Hepatocyte (in vitro differentiated cells): ENCODE results near the gene SLC23A2. TPM values are rescaled to one million over a fixed set of nuclear protein-coding genes. Genes with fewer than 3 reads are reported as not detected.

Source experiments
- DNase-seq: peaks from one replicate; pipeline ENCODE4 v3.0.0-alpha.2; 2016; ENCODE audit warnings: low spot score
- H2AFZ ChIP-seq: fragments of 200-600 bp; sonication (generic); 2 replicates; pipeline ENCODE4 v1.6.0; 2016; ENCODE audit warnings: antibody characterized with exemption, mild to moderate bottlenecking
- H3K27ac ChIP-seq: fragments of 200-600 bp; sonication (generic); 2 replicates; pipeline ENCODE4 v1.5.1; 2016; ENCODE audit warnings: mild to moderate bottlenecking
- H3K27me3 ChIP-seq: fragments of 200-600 bp; sonication (generic); 2 replicates; pipeline ENCODE4 v1.6.1; 2016
- H3K36me3 ChIP-seq: fragments of 200-600 bp; sonication (generic); replicated peaks from 2 replicates; pipeline ENCODE4 v1.5.1; 2016; ENCODE audit warnings: low read depth; ENCODE audit not compliant: insufficient read depth
- H3K4me1 ChIP-seq: fragments of 200-600 bp; sonication (generic); 2 replicates; pipeline ENCODE4 v1.5.1; 2016; ENCODE audit warnings: mild to moderate bottlenecking, moderate library complexity; ENCODE audit not compliant: insufficient read depth
- H3K4me2 ChIP-seq: fragments of 200-600 bp; sonication (generic); 2 replicates; pipeline ENCODE4 v1.6.0; 2016
- H3K4me3 ChIP-seq: fragments of 200-600 bp; sonication (generic); 2 replicates; pipeline ENCODE4 v1.5.1; 2016; ENCODE audit warnings: mild to moderate bottlenecking
- H3K79me2 ChIP-seq: fragments of 200-600 bp; sonication (generic); 2 replicates; pipeline ENCODE4 v1.6.0; 2017; ENCODE audit warnings: mild to moderate bottlenecking
- H3K9me2 ChIP-seq: fragments of 200-600 bp; sonication (generic); replicated peaks from 2 replicates; pipeline ENCODE4 v1.6.0; 2017; ENCODE audit warnings: mild to moderate bottlenecking; ENCODE audit not compliant: insufficient read depth
- H3K9me3 ChIP-seq: fragments of 200-600 bp; sonication (generic); 2 replicates; pipeline ENCODE4 v1.5.1; 2016; ENCODE audit warnings: low read depth, mild to moderate bottlenecking
- H4K20me1 ChIP-seq: fragments of 200-600 bp; sonication (generic); 2 replicates; pipeline ENCODE4 v1.6.0; 2016; ENCODE audit warnings: mild to moderate bottlenecking; ENCODE audit not compliant: insufficient read depth, poor library complexity, severe bottlenecking
- EZH2 ChIP-seq: fragments of 200-600 bp; sonication (generic); IDR thresholded peaks from 2 replicates; pipeline ENCODE4 v1.6.1; 2016; ENCODE audit warnings: antibody characterized with exemption, mild to moderate bottlenecking, borderline replicate concordance
- EZH2phosphoT487 ChIP-seq: fragments of 200-600 bp; sonication (generic); IDR thresholded peaks from one replicate; pipeline ENCODE4 v1.6.1; 2018; ENCODE audit warnings: antibody characterized with exemption, mild to moderate bottlenecking, low read depth, moderate library complexity; ENCODE audit not compliant: unreplicated experiment, severe bottlenecking
- WGBS: methylation state at CpG from one replicate; pipeline ENCODE4 v1.1.6; 2016; ENCODE audit warnings: low lambda C conversion rate; ENCODE audit errors: missing lambda C conversion rate; 5-methylcytosine and 5-hydroxymethylcytosine counted together
- polyA plus RNA-seq: library from polyadenylated mRNA; unstranded; fragments of >200 nt; fragmentation: Nextera tagmentation; extraction: Ambion mirVana; gene quantifications from 2 replicates; pipeline ENCODE4 v1.2.1, GENCODE V29; 2016
- total RNA-seq: library from RNA; depleted of rRNA; stranded (reverse); fragments of >200 nt; gene quantifications from 2 replicates; pipeline ENCODE4 v1.2.3, GENCODE V29; 2014
- TF ChIP-seq, protein P1 (sequence below): fragments of 200-600 bp; sonication (generic); IDR thresholded peaks from 2 replicates; pipeline ENCODE4 v1.5.1; 2016; ENCODE audit warnings: antibody characterized with exemption, mild to moderate bottlenecking; ENCODE audit not compliant: poor library complexity

The SLC23A2 gene
- total and polyA plus RNA-seq, 2 experiments from 2014 or later, result 8.2 to 13.3 TPM

DNA sequence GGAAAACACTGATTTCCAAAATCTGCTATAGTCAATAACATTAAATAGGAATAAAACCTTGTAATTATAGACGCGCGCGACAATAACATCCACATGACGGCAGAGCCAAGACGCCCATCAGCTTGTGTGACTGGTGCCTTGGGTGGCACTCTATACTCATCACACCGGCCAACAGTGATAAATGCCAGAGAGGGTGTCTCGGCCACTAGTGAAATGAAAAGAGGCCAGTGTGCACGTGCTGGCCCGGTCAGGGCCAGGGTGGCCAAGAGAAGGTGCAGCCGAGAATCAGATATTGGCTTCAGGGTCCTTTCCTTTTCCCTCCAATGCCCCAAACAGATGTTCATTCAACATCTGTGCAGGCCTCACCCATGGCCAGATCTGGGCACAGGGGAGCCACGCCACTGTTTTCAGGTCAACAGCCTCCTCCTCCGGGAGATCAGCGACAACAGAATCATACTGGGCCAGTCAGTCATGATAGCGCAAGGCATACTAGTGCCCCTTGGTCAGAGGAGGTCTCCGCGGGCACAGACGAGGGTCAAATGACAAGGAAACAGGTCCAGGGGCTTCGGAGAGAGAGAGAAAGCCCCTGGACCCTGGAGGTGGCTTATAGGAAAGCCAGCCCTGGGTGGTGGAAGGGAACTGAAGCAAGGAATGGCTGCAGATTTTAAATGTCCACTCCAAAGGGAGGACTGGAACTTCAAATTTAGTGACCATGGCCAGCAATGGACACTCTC is 145.1 kb downstream of the SLC23A2 start:
- DNase-seq, result no peak
- no peak overlapping the region for H3K27ac ChIP-seq
- no peak overlapping the region for H3K4me3 ChIP-seq
- H3K4me1 ChIP-seq, result no peaks in the 10 kb centered on the region
- H3K4me2 ChIP-seq, result no peak overlapping the region
- H3K27me3 ChIP-seq, result no peaks in the 10 kb centered on the region
- no peaks in the 10 kb centered on the region for H3K9me3 ChIP-seq
- no peaks in the 10 kb centered on the region for H3K9me2 ChIP-seq
- WGBS, result 99% methylated on average over 19 of the region's 19 CpGs
- no peaks in the 10 kb centered on the region for H3K79me2 ChIP-seq
- H3K36me3 ChIP-seq, result no peaks in the 10 kb centered on the region
- H2AFZ ChIP-seq, result no peak overlapping the region
- H4K20me1 ChIP-seq, result no peaks in the 10 kb centered on the region
- TF ChIP-seq EZH2phosphoT487 (no peak), EZH2 (no peak)
- TF ChIP-seq, protein P1, sequence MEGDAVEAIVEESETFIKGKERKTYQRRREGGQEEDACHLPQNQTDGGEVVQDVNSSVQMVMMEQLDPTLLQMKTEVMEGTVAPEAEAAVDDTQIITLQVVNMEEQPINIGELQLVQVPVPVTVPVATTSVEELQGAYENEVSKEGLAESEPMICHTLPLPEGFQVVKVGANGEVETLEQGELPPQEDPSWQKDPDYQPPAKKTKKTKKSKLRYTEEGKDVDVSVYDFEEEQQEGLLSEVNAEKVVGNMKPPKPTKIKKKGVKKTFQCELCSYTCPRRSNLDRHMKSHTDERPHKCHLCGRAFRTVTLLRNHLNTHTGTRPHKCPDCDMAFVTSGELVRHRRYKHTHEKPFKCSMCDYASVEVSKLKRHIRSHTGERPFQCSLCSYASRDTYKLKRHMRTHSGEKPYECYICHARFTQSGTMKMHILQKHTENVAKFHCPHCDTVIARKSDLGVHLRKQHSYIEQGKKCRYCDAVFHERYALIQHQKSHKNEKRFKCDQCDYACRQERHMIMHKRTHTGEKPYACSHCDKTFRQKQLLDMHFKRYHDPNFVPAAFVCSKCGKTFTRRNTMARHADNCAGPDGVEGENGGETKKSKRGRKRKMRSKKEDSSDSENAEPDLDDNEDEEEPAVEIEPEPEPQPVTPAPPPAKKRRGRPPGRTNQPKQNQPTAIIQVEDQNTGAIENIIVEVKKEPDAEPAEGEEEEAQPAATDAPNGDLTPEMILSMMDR, result no peak

DNA sequence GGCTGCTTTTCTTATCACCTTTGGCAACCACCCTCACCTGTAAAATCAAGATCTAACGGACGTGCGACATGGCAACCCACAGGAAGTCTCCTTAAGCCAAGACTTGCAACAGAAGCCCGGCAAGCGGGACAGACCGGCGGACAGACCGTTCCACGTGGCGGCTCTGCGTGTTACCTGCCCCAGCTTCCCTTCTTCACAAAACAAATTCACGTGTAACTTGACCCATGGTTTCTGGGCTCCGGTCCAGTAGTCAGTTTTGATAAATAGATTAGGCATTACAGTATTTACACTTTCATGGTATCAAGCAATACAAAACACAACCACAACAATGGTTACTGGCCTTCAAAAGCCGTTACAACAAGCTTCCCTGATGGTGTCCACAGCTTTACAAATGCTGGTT is 145.8 kb downstream of the SLC23A2 start:
- Histone ChIP-seq H3K4me2 (no peak overlapping the region), H3K4me1 (no peaks in the 10 kb centered on the region), H3K27me3 (no peaks in the 10 kb centered on the region), H3K79me2 (no peaks in the 10 kb centered on the region), H3K9me3 (no peaks in the 10 kb centered on the region), H3K27ac (no peak overlapping the region), H3K9me2 (no peaks in the 10 kb centered on the region), H3K4me3 (no peak overlapping the region), H4K20me1 (no peaks in the 10 kb centered on the region), H2AFZ (no peak overlapping the region), H3K36me3 (no peaks in the 10 kb centered on the region)
- TF ChIP-seq, protein P1, result no peak
- TF ChIP-seq EZH2phosphoT487 (no peak), EZH2 (no peak)
- DNase-seq, result no peak
- WGBS, result 95% methylated on average over 14 of the region's 14 CpGs

DNA sequence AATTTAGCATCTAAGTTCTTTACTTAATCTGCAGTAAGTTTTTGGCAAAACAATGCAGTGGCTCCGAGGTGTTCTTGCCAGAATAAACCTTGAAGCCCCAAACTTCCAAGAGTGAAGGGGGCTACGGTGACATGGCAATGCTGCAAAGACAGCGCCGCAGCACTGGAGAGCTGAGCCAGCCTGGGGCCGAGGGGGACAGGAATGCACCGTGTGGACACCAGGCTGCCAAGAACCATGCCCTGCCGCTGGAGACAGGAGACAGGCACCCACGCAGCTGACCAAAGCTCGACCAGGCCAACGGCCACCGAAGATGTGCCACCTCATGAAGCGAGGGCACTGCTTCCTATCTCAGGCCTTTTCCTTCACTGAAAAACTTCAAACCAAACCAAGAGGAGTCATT is 146.2 kb downstream of the SLC23A2 start:
- 97% methylated on average over 12 of the region's 12 CpGs for WGBS
- Histone ChIP-seq H3K27me3 (no peaks in the 10 kb centered on the region), H3K36me3 (no peaks in the 10 kb centered on the region), H2AFZ (no peak overlapping the region), H3K4me3 (no peak overlapping the region), H3K4me2 (no peak overlapping the region), H3K9me2 (no peaks in the 10 kb centered on the region), H3K79me2 (no peaks in the 10 kb centered on the region), H3K4me1 (no peaks in the 10 kb centered on the region), H4K20me1 (no peaks in the 10 kb centered on the region), H3K27ac (no peak overlapping the region), H3K9me3 (no peaks in the 10 kb centered on the region)
- DNase-seq, result no peak
- TF ChIP-seq EZH2phosphoT487, result no peak
- TF ChIP-seq, protein P1, result no peak
- TF ChIP-seq EZH2, result no peak
